RWPE2 (cell line): ENCODE measurements around the gene PHLDA2.
A peak's percentile ranks its signal among the peaks of the same experiment; 100 is the strongest.

ENCODE experiments used
- ATAC-seq: fragments of 200-7000 bp; cut with Tn5 transposase; 3 replicates; pipeline ENCODE4 v1.9.1; 2021; ENCODE audit warnings: low read depth
- DNase-seq: peaks from one replicate; pipeline ENCODE4 v3.0.0-alpha.2; 2020; ENCODE audit warnings: low spot score
- H3K27ac ChIP-seq: fragments of 450-650 bp; 2 replicates; pipeline ENCODE4 v1.5.1; 2017; ENCODE audit warnings: mild to moderate bottlenecking; ENCODE audit not compliant: poor library complexity, severe bottlenecking
- H3K27me3 ChIP-seq: fragments of 250-450 bp; sonication (Bioruptor Pico); 2 replicates; pipeline ENCODE4 v1.5.1; 2021; ENCODE audit warnings: mild to moderate bottlenecking, moderate library complexity; ENCODE audit not compliant: insufficient read depth, poor library complexity, severe bottlenecking
- H3K36me3 ChIP-seq: fragments of 250-450 bp; sonication (Bioruptor Pico); 2 replicates; pipeline ENCODE4 v1.5.1; 2020; ENCODE audit warnings: low read depth, mild to moderate bottlenecking, moderate library complexity
- H3K4me1 ChIP-seq: fragments of 250-450 bp; sonication (Bioruptor Pico); 2 replicates; pipeline ENCODE4 v1.5.1; 2021; ENCODE audit warnings: mild to moderate bottlenecking, moderate library complexity; ENCODE audit not compliant: insufficient read depth, poor library complexity, severe bottlenecking
- H3K4me3 ChIP-seq: fragments of 250-450 bp; sonication (Bioruptor Pico); 2 replicates; pipeline ENCODE4 v1.5.1; 2021; ENCODE audit warnings: mild to moderate bottlenecking, moderate library complexity; ENCODE audit not compliant: severe bottlenecking
- H3K9me3 ChIP-seq: fragments of 250-450 bp; sonication (Bioruptor Pico); 2 replicates; pipeline ENCODE4 v1.5.1; 2021; ENCODE audit warnings: mild to moderate bottlenecking, moderate library complexity; ENCODE audit not compliant: severe bottlenecking
- CTCF ChIP-seq: fragments of 450-650 bp; IDR thresholded peaks from one replicate; pipeline ENCODE4 v1.5.1; 2017; ENCODE audit warnings: mild to moderate bottlenecking, moderate library complexity; ENCODE audit not compliant: poor library complexity, severe bottlenecking

PHLDA2 gene

GRCh38 chr11:2914455-2915195 is 14.6 kb downstream of the PHLDA2 start:
- Histone ChIP-seq H3K9me3 (no peaks in the 10 kb centered on the region), H3K4me1 (peaks cover 26% of the 10 kb centered on the region), H3K36me3 (no peaks in the 10 kb centered on the region), H3K27ac (peak overlapping the region; percentile 94), H3K4me3 (no peak overlapping the region), H3K27me3 (no peaks in the 10 kb centered on the region)
- TF ChIP-seq CTCF: no peak
- DNase-seq: no peak
- no peak for ATAC-seq

- no peak for ATAC-seq
- Histone ChIP-seq H3K4me1 (peaks cover 26% of the 10 kb centered on the region), H3K27ac (peak overlapping the region; percentile 94), H3K9me3 (no peaks in the 10 kb centered on the region), H3K4me3 (no peak overlapping the region), H3K36me3 (no peaks in the 10 kb centered on the region), H3K27me3 (no peaks in the 10 kb centered on the region)
- DNase-seq: no peak
- no peak for TF ChIP-seq CTCF
Observed at GRCh38 chr11:2913776-2914175, 15.4 kb downstream of the PHLDA2 start.

- Histone ChIP-seq H3K36me3 (no peaks in the 10 kb centered on the region), H3K27me3 (no peaks in the 10 kb centered on the region), H3K4me1 (peaks cover 26% of the 10 kb centered on the region), H3K9me3 (no peaks in the 10 kb centered on the region), H3K4me3 (no peak overlapping the region), H3K27ac (peak overlapping the region; percentile 94)
- ATAC-seq (peak; percentile 21), DNase-seq (no peak)
- TF ChIP-seq CTCF: no peak
Observed at GRCh38 chr11:2913019-2913431, 16.2 kb downstream of the PHLDA2 start.

- Histone ChIP-seq H3K9me3 (no peaks in the 10 kb centered on the region), H3K27ac (peak overlapping the region; percentile 94), H3K36me3 (no peaks in the 10 kb centered on the region), H3K4me1 (peaks cover 26% of the 10 kb centered on the region), H3K4me3 (no peak overlapping the region), H3K27me3 (no peaks in the 10 kb centered on the region)
- ATAC-seq: peak; percentile 88
- TF ChIP-seq CTCF: no peak
- DNase-seq: peak; percentile 99
Observed at GRCh38 chr11:2912498-2912897, 16.7 kb downstream of the PHLDA2 start.

- H3K36me3 ChIP-seq: no peaks in the 10 kb centered on the region
- H3K4me3 ChIP-seq: no peak overlapping the region
- H3K27ac ChIP-seq: peak overlapping the region; percentile 94
- H3K9me3 ChIP-seq: no peaks in the 10 kb centered on the region
- no peak for DNase-seq
- no peaks in the 10 kb centered on the region for H3K27me3 ChIP-seq
- H3K4me1 ChIP-seq: peaks cover 26% of the 10 kb centered on the region
- peak; percentile 22 for ATAC-seq
- TF ChIP-seq CTCF: no peak
Observed at GRCh38 chr11:2911785-2912391, 17.3 kb downstream of the PHLDA2 start.
